ENCODE data around the gene BTBD16. TPM values are rescaled to one million over a fixed set of nuclear protein-coding genes. Genes with fewer than 3 reads are reported as not detected.

The BTBD16 gene
- total and polyA plus RNA-seq, 4 experiments from 2014 or later = 0.09 TPM; not detected in 3

GRCh38 chr10:122357685-122358084 lies 86.6 kb downstream of the BTBD16 start:
- ChIA-PET CTCF (ENCODE audit: partially characterized antibody) (interaction anchor here (1.2 to 3.7 kb wide), 3 partner anchors 15 to 76 kb away, joined by 3 to 13 read pairs (median 3); no protein-coding TSS in a partner anchor), POLR2A (ENCODE audit: partially characterized antibody) (no interaction called here)
- no peak for DNase-seq
- no peak overlapping the region for H3K4me3 ChIP-seq (ENCODE audit: low read length in 2 of 2)
- H3K4me1 ChIP-seq (ENCODE audit: insufficient read depth, low read length) = no peaks in the 10 kb centered on the region
- no peaks in the 10 kb centered on the region for H3K27me3 ChIP-seq (ENCODE audit: insufficient read depth, low read length)
- H3K9me3 ChIP-seq (ENCODE audit: control insufficient read depth in 1 of 2, low read length in 2 of 2) = no peaks in the 10 kb centered on the region
- Mint-ChIP-seq H3K4me3 (no peak overlapping the region), H3K9me3 (peaks cover 4 to 21% (median 11%) of the 10 kb centered on the region in 8 donors), H3K27ac (no peak overlapping the region), H3K27me3 (peaks cover 0 to 4% of the 10 kb centered on the region in 2 donors), H3K36me3 (peaks cover 0 to 5% of the 10 kb centered on the region in 2 donors), H3K4me1 (no peaks in the 10 kb centered on the region)
- no peak overlapping the region for H3K27ac ChIP-seq (ENCODE audit: low read depth, low read length)
- intact Hi-C loops (cut with micrococcal nuclease) = no loop called here
- H3K36me3 ChIP-seq (ENCODE audit: insufficient read depth, low read length) = no peaks in the 10 kb centered on the region

GRCh38 chr10:122359621-122360020 lies 88.5 kb downstream of the BTBD16 start:
- Histone ChIP-seq H3K27ac (ENCODE audit: low read depth, low read length) (no peak overlapping the region), H3K36me3 (ENCODE audit: insufficient read depth, low read length) (no peaks in the 10 kb centered on the region), H3K4me3 (ENCODE audit: low read length in 2 of 2) (no peak overlapping the region), H3K9me3 (ENCODE audit: control insufficient read depth in 1 of 2, low read length in 2 of 2) (no peaks in the 10 kb centered on the region), H3K4me1 (ENCODE audit: insufficient read depth, low read length) (no peaks in the 10 kb centered on the region), H3K27me3 (ENCODE audit: insufficient read depth, low read length) (no peaks in the 10 kb centered on the region)
- no peak for DNase-seq
- Mint-ChIP-seq H3K4me3 (no peak overlapping the region), H3K27ac (no peak overlapping the region), H3K9me3 (peaks cover 4 to 21% (median 11%) of the 10 kb centered on the region in 8 donors), H3K36me3 (peaks cover 0 to 5% of the 10 kb centered on the region in 2 donors), H3K27me3 (peaks cover 0 to 1% of the 10 kb centered on the region in 2 donors), H3K4me1 (no peaks in the 10 kb centered on the region)
- POLR2A ChIA-PET (ENCODE audit: partially characterized antibody) = interaction anchor here (0.6 kb wide), 1 partner anchor 15 kb away, joined by 3 read pairs; no protein-coding TSS in a partner anchor
- intact Hi-C loops (cut with micrococcal nuclease) = no loop called here
- CTCF ChIA-PET (ENCODE audit: partially characterized antibody) = interaction anchor here (0.9 to 1.9 kb wide), 3 partner anchors 10 to 75 kb away, joined by 3 to 6 read pairs (median 3); no protein-coding TSS in a partner anchor

DNA sequence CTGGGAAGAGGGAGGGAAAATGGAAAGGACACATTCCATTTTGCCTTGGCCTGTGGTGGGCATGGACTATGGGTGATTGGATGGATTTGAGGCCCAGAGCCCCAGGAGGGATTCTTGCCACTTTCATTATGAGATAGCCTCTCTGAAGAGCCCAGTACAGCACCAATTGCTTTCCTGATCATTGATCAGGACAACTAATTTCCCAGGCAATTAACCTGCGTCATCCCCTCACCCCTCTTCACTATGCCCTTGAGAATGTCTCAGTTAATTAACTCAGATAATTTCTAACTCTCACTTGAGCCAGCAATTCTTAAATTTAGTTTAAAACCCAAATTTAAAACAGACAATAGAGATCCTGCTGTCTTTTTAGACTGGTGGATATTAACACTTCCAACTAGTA lies 90.0 kb downstream of the BTBD16 start:
- no peaks in the 10 kb centered on the region for H3K4me1 ChIP-seq (ENCODE audit: insufficient read depth, low read length)
- ChIA-PET POLR2A (ENCODE audit: partially characterized antibody) (interaction anchor here (1.1 kb wide), 1 partner anchor 13 kb away, joined by 3 read pairs; no protein-coding TSS in a partner anchor), CTCF (ENCODE audit: partially characterized antibody) (interaction anchor here (1.2 to 1.9 kb wide), 2 partner anchors 13 to 74 kb away, joined by 3 to 6 read pairs; partner anchors contain the start of gene PLEKHA1)
- no peaks in the 10 kb centered on the region for H3K9me3 ChIP-seq (ENCODE audit: control insufficient read depth in 1 of 2, low read length in 2 of 2)
- Mint-ChIP-seq H3K9me3 (peaks cover 4 to 21% (median 11%) of the 10 kb centered on the region in 8 donors), H3K4me1 (no peaks in the 10 kb centered on the region), H3K36me3 (peaks cover 0 to 5% of the 10 kb centered on the region in 2 donors), H3K27me3 (peaks cover 1 to 4% of the 10 kb centered on the region in 2 donors), H3K4me3 (no peak overlapping the region), H3K27ac (no peak overlapping the region)
- intact Hi-C loops (cut with micrococcal nuclease) = no loop called here
- H3K36me3 ChIP-seq (ENCODE audit: insufficient read depth, low read length) = no peaks in the 10 kb centered on the region
- no peaks in the 10 kb centered on the region for H3K27me3 ChIP-seq (ENCODE audit: insufficient read depth, low read length)
- H3K4me3 ChIP-seq (ENCODE audit: low read length in 2 of 2) = no peak overlapping the region
- no peak overlapping the region for H3K27ac ChIP-seq (ENCODE audit: low read depth, low read length)
- DNase-seq = no peak

DNA sequence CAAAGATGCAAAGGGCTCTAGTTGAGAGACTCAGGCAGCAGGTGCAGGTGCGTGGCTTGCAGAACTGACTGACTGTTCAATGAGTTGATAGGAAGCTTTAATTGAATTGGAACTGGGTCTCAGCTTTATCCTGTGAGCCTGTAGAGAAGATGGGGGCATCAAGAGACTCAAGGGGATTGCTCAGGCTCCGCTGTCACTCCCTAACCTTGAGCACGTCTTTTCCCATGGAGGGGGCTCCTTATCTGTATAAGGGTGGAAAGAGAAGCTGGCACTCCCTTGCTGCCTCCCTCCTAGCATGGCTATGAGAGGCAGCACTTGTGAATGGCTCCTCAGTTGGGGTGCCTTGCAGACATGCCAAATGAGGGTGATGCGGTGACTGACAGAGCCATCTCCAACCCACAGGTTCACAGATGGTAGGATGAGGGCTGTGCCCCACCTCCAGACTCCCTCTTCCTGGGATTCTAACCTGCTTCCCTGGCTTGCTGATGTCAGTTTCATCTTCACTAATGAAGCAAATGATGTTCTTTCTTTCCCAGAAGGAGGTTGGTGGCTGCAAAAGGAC lies 91.0 kb downstream of the BTBD16 start:
- Mint-ChIP-seq H3K36me3 (peaks cover 0 to 5% of the 10 kb centered on the region in 2 donors), H3K4me1 (no peaks in the 10 kb centered on the region), H3K27ac (peak overlapping the region in 1 of 7 donors; percentile 22), H3K4me3 (no peak overlapping the region), H3K9me3 (peaks cover 4 to 21% (median 10%) of the 10 kb centered on the region in 8 donors), H3K27me3 (peaks cover 5 to 7% of the 10 kb centered on the region in 2 donors)
- intact Hi-C loops (cut with micrococcal nuclease) = no loop called here
- no peaks in the 10 kb centered on the region for H3K4me1 ChIP-seq (ENCODE audit: insufficient read depth, low read length)
- H3K36me3 ChIP-seq (ENCODE audit: insufficient read depth, low read length) = no peaks in the 10 kb centered on the region
- DNase-seq = no peak
- H3K4me3 ChIP-seq (ENCODE audit: low read length in 2 of 2) = no peak overlapping the region
- ChIA-PET POLR2A (ENCODE audit: partially characterized antibody) (no interaction called here), CTCF (ENCODE audit: partially characterized antibody) (no interaction called here)
- H3K27me3 ChIP-seq (ENCODE audit: insufficient read depth, low read length) = no peaks in the 10 kb centered on the region
- H3K27ac ChIP-seq (ENCODE audit: low read depth, low read length) = no peak overlapping the region
- no peaks in the 10 kb centered on the region for H3K9me3 ChIP-seq (ENCODE audit: control insufficient read depth in 1 of 2, low read length in 2 of 2)

GRCh38 chr10:122362621-122363020 lies 91.5 kb downstream of the BTBD16 start:
- ChIA-PET CTCF (ENCODE audit: partially characterized antibody) (no interaction called here), POLR2A (ENCODE audit: partially characterized antibody) (no interaction called here)
- intact Hi-C loops (cut with micrococcal nuclease) = no loop called here
- Mint-ChIP-seq H3K27me3 (peaks cover 5 to 9% of the 10 kb centered on the region in 2 donors), H3K4me1 (no peaks in the 10 kb centered on the region), H3K4me3 (no peak overlapping the region), H3K36me3 (peaks cover 0 to 5% of the 10 kb centered on the region in 2 donors), H3K27ac (peak overlapping the region in 1 of 7 donors; percentile 22), H3K9me3 (peaks cover 4 to 18% (median 11%) of the 10 kb centered on the region in 8 donors)
- H3K4me3 ChIP-seq (ENCODE audit: low read length in 2 of 2) = no peak overlapping the region
- H3K4me1 ChIP-seq (ENCODE audit: insufficient read depth, low read length) = no peaks in the 10 kb centered on the region
- no peak overlapping the region for H3K27ac ChIP-seq (ENCODE audit: low read depth, low read length)
- no peak for DNase-seq
- no peaks in the 10 kb centered on the region for H3K36me3 ChIP-seq (ENCODE audit: insufficient read depth, low read length)
- no peaks in the 10 kb centered on the region for H3K27me3 ChIP-seq (ENCODE audit: insufficient read depth, low read length)
- H3K9me3 ChIP-seq (ENCODE audit: control insufficient read depth in 1 of 2, low read length in 2 of 2) = no peaks in the 10 kb centered on the region

- DNase-seq = no peak
- ChIA-PET POLR2A (ENCODE audit: partially characterized antibody) (no interaction called here), CTCF (ENCODE audit: partially characterized antibody) (no interaction called here)
- no peak overlapping the region for H3K27ac ChIP-seq (ENCODE audit: low read depth, low read length)
- no peaks in the 10 kb centered on the region for H3K27me3 ChIP-seq (ENCODE audit: insufficient read depth, low read length)
- Mint-ChIP-seq H3K36me3 (peaks cover 0 to 5% of the 10 kb centered on the region in 2 donors), H3K27me3 (peaks cover 5 to 9% of the 10 kb centered on the region in 2 donors), H3K4me3 (no peak overlapping the region), H3K4me1 (no peaks in the 10 kb centered on the region), H3K27ac (no peak overlapping the region), H3K9me3 (peaks cover 4 to 12% (median 8%) of the 10 kb centered on the region in 8 donors)
- no peaks in the 10 kb centered on the region for H3K4me1 ChIP-seq (ENCODE audit: insufficient read depth, low read length)
- intact Hi-C loops (cut with micrococcal nuclease) = no loop called here
- H3K4me3 ChIP-seq (ENCODE audit: low read length in 2 of 2) = no peak overlapping the region
- H3K36me3 ChIP-seq (ENCODE audit: insufficient read depth, low read length) = no peaks in the 10 kb centered on the region
- H3K9me3 ChIP-seq (ENCODE audit: control insufficient read depth in 1 of 2, low read length in 2 of 2) = no peaks in the 10 kb centered on the region
These were observed 92.2 kb downstream of the BTBD16 start for GRCh38 chr10:122363311-122363710.

DNA sequence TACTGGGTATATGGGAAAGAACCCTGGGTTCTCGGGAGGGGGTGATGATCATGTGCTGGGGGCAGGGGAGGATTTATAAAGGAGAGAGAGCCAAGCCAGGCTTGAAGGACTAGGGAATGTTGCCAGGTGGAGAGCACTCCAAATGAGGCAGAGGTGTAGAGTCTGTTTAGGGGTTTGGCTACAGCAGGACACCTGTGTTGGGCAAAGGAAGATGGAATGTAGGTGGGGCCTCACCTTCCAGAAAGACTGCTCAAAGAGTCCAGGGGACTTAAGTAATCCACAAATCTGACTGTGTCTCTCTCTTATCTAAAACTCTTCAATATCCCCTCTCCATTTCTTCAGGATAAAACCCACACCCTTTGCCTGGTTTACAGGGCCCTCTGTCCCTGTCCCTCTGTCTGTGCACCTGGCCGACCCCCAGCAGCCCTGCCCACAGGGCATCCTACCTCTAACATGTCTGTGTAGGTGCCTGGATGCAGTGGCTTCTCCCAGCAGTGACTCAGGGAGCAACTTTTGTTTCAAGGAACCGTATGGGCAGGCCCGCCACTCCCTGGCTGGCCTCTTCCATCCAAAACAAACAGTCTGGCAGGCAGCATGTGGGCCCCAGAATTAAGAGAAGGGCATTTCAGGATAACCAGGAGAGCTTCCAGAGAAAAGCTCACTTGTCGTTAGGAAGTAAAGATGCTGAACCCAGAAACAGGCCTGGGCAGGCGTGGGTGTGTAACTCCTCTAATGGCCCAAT lies 92.8 kb downstream of the BTBD16 start:
- POLR2A ChIA-PET (ENCODE audit: partially characterized antibody) = no interaction called here
- no peak for DNase-seq
- no peak overlapping the region for H3K4me3 Mint-ChIP-seq

More for the DNA sequence above, 92.8 kb downstream of the BTBD16 start:
- no peak overlapping the region for H3K27ac Mint-ChIP-seq
- H3K27me3 Mint-ChIP-seq = peaks cover 8 to 9% of the 10 kb centered on the region in 2 donors
- no peaks in the 10 kb centered on the region for H3K4me1 ChIP-seq (ENCODE audit: insufficient read depth, low read length)
- H3K36me3 ChIP-seq (ENCODE audit: insufficient read depth, low read length) = no peaks in the 10 kb centered on the region
- H3K4me1 Mint-ChIP-seq = no peaks in the 10 kb centered on the region
- CTCF ChIA-PET (ENCODE audit: partially characterized antibody) = no interaction called here
- peaks cover under 1 to 6% (median 2%) of the 10 kb centered on the region in 8 donors for H3K9me3 Mint-ChIP-seq
- H3K27ac ChIP-seq (ENCODE audit: low read depth, low read length) = no peak overlapping the region
- peaks cover 0 to under 1% of the 10 kb centered on the region in 2 donors for H3K36me3 Mint-ChIP-seq
- intact Hi-C loops (cut with micrococcal nuclease) = no loop called here
- H3K4me3 ChIP-seq (ENCODE audit: low read length in 2 of 2) = no peak overlapping the region
- H3K27me3 ChIP-seq (ENCODE audit: insufficient read depth, low read length) = no peaks in the 10 kb centered on the region
- H3K9me3 ChIP-seq (ENCODE audit: control insufficient read depth in 1 of 2, low read length in 2 of 2) = no peaks in the 10 kb centered on the region
